ENCODE measurements around the gene KCNB1.
"Not testable (repeated sequence)": the region's sequence is repeated elsewhere in the genome, so short reads cannot be mapped to it uniquely, and the experiment has no call there.

KCNB1 gene

DNA sequence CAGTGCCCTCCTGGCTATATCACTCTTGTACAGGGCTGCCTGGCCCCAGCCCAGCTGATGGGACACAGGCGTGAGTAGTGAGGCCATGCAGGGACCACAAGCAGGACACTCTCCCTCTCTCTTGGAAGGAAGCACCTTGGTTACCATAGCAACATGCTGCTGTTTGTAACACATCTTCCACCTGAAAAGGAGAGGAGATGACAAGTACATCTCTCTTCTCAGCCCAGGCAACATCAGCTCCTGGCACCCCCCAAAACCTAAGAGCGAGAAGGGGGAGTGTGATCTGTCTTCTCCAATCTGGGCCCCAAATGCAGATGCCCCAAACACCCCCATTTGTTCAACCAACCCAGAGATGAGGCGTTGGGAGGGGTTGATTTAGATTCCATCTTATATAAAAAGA lies 49.9 kb downstream of the KCNB1 start:
- no peak for DNase-seq

DNA sequence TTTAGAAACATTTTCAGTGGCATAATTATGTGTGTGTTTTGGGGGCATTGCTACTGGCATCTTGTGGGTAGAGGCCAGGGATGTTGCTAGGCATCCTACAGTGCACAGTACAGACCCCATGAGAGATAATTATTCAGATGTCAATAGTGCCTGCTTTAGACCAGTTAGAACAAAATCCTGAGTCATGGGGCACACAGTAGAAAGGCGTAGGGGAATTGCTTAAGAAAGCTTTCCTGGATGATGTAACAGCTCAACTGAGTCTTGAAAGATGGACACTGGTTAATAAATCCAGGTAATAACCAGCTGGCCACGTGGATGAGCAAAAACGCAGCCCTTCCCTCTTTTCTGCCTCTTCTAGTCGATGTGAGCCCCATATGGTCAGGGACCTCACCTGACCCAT lies 51.1 kb downstream of the KCNB1 start:
- no peak for DNase-seq

DNA sequence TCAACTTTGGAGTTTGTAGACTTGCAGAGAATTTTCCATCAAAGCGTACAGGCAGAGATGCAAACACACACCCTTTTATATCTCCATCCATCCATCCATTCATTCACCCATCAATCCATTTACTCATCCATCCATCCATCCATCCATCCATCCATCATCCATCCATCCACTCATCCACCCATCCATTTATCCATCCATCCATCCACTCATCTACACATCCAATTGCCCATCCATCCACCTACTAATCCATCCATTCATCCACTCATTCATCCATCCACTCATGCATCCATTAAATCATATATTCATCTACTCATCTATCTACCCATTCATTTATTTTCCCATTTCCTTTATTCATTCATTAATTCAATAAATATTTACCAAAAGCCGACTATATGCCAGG lies 52.1 kb downstream of the KCNB1 start:
- no peak for DNase-seq

DNA sequence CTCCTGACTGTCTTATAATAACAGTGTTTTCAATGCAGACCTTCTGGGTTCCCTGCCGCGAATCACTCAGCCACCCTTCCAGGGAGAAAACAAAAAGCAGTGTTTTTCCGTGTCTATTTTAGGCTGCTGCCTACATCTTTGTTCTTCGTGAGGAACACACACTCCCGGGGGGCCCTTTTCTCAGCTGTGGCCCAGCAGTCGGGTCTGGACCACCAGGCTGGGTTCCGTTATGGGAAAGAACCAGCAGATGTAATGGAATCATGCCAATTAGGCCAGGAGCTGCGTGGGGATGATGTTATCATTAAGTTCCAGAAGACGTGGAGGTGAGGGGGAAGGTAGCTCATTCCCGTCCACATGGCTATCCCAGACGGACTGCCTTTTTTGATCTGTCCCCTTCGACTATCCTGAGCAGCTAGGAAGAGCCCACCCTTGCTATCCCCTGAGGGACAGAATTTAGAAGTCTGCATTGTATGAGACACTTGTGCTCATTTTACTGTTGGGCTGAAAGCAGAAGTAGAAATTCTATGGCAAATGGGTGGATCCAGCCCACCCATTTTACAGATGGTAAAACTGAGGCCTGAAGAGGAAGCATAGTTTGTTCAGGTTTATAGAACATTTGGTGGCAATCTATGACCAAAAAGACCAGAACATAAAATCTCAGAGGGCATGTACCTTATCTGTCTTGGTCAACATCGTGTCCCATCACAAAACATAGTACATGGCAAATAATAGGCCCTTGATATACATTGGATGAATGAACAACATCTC lies 54.5 kb downstream of the KCNB1 start:
- no peak for DNase-seq

DNA sequence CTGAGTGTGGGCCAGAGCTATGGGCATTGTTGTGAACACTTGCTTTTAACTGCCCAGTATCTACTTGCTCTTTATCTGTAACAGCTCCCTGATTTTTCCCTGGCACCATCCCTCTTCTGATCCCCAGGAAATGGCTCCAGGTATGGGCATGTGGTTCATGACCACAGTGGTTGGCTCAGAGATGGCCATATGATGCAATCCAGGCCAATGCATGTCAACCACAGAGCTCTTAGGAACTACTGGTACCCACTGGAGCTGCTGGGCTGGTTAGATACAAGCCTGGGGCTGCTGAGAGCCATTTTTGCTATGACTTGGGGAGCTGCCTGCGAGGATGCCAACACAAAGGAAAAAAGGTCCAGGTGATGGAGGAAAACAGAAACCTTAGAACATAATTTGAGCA lies 55.6 kb downstream of the KCNB1 start:
- no peak for DNase-seq

DNA sequence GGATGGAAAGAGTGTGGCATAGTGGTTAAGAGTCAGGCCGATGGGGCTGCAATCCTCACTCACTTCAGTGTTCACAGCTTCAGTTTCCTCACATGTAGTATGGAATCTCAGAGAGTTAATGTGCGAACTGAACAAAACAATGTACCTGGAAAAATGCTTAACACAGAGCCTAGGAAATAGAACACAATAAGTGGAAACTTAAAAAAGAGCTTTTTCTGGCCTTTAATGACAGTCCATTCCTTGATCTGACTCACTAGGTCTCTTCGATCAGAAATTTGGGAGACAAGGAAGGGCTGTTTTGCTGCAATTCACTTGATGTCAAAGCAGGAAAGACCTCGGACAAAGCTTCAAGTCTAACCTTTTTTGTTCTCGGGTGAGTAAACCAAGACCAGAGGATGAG lies 56.1 kb downstream of the KCNB1 start:
- DNase-seq = no peak

DNA sequence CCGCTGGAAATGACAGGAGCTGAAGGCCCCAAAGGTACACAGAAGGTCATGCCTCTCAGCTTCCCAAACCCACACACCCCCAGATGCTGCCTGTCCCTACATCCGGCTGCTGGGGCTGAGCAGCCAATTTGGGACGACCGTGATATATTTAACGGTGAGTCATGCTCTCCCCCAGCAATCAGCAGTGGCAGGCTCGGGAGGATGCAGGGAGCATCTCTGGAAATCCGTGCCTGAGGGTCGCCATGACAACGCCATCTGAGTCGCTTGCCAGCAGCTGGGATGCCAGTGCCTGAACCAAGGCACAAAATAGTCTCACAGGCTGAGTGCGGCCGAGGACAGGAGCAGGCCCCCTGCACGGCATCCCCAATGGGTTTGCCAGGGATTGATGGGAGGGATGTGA lies 57.9 kb downstream of the KCNB1 start:
- DNase-seq = peak; percentile 17

DNA sequence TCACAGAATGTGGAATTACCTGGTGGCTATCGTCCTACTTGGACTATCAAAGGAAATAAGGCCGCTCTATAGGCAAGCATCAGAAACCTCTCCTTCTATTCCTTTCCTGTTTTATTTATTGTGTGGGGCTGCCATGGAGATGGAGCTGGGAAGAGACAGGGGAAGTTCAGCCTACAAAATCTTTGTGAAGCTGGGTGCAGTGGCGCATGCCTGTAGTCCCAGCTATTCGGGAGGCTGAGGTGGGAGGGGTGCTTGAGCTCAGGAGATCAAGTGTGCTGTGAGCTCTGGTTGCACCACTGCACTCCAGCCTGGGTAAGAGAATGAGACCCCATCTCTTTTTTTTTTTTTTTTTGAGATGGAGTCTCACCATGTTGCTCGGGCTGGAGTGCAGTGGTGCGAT lies 60.3 kb downstream of the KCNB1 start:
- DNase-seq = no peak

DNA sequence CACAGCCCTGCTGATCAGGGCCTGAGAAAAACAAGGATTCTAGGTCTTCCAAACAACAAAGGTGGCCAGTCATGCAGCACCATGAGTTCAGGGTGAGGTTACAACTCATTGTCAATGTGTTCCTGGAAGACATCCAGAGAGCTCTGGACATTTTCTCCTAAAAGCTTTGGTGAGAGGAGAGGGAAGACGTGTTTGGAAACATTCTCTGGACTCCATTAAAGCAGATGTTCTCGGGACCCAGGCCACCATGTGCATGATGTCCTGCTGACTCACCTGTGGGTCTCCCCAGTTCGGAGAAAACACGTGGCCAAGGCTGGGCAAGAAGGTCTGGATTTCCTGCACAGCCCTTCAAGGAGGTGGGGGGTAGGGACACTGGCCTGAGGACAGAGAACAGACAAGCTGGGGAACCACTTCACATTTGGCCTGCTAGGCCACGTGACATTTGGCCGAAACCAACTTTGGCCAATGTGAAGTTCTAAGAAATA lies 61.6 kb downstream of the KCNB1 start:
- DNase-seq = no peak

DNA sequence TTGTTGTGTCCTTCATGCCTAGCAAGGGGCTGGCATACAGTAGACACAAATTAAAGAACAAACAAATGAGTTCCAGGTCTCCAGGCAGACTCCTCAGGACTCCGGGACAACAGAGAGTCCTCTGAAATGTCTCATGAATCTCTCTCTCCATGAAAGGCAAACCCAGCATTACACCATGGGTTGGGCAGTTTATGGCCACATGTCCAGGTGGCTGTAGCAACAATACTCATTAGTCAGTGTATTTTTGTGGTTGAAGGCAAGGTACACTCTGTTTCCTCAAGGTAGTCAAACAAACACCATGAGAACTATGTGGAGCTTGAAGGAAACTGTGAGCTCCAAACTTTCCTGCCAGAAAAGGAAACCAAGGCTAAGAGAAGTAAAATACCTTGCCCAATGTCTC lies 62.2 kb downstream of the KCNB1 start:
- no peak for DNase-seq

DNA sequence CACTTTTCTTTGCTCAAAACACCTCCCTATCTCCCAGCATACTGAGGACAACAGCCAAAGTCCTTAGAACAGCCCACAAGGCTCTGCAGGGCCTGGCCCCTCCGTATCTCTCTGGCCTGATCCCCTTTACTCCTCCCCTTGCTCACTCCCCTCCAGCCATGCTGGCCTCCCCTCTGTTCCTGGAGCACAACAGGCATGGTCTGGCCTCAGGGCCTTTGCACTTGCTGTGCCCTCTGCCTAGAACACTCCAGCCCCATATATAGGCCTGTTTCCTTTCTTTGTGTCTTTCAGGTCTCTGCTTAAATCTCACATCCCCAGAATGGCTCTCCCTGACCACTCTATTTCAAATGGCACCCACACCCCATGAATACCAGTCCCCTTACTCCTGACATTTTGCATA lies 62.7 kb downstream of the KCNB1 start:
- no peak for DNase-seq

DNA sequence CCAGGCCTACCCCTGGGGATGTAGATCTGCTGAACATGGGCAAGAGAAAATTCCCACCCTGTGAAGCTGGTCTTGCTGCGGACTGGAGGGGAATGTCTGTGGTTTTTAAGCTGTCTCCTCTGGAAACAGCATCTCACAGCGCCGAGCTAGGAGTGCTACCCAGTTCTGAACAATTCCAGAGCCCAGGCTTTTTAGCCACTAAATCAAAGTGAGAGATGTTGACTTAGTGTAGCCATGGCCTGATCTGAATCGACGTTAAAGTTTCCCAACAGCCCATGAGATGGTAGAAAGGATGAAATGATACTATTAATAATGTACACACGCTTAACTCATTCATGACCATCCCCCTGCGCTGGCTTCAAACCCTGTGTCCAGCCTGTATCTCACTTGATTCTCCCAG lies 63.7 kb downstream of the KCNB1 start:
- DNase-seq = no peak

DNA sequence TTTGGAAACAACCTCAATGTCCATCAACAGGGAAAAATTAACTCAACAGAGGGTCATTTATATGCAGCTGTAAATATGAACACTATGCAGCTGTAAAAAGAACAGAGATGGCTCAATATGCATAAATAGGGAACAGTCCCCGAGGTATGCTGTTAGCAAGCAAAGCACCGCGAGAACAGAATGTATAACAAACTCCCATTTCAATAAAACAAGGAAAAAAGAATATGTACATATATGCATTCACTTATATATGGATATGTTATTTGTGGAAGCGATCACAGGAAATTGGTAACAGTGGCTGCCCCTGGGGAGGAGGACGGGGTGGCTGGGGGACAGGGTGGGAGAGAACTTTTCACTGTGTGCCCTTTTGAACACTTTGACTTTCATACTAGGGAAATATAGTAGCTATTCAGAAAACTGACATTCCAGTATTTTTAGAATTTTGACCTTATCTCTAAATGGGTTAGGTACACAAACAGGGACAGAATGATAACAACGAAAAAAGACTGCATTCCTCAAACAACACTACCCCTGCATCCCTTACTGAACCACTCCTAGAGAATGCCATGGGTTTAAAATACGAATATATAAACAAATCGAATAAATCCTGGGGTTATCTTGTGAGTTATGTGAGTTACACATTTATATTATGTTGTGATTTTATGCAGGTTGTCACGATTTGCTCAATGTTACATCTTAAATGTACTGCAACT lies 64.5 kb downstream of the KCNB1 start:
- DNase-seq = no peak

DNA sequence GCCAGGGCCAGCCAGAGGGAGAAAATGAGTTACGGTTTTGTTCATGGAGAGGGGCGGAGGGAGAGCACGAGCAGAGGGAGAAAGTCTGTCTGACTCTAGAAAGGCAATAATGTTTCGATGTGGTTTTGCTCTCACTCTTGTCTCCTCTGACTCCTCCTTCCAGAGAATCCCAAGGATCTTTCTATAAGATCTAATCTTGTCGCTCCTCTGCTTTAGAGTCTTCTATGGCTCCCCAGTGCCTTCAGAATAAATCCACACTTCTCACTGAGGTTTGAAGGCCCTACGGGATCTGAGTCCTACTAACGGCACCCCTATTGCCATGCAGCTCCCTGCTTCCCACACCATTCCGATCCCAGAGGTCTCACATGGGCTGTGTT lies 66.8 kb downstream of the KCNB1 start:
- DNase-seq = no peak

DNA sequence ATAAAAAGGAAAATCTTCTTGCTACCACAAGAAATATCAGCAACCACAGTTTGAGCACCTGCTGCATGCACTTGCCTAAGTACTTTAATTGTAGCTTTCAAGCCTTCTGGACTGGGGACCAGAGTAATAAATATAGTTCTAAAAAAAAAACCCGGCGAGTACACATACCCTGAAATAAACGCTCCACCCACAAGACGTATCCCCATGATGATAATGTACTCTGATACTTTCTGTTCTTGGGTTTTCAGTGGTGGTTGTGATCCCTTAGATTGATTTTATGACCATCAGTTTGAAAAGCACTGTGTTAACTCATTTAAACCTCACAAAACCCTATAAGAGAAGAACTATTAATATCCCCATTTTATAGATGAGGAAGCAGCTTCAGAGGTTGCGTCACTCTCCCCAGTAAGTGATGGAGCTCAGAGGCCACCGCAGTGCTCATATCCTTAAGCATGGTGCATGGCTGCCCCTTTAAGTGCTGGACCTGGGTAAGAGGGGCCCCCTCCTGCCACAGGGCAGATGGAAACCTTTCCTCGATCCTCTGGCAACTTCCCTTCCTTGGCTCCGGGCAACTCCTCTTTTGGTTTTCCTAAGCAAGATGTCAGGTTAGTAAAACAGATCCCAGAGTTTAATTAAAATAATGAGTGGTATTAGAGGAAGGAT lies 67.3 kb downstream of the KCNB1 start:
- DNase-seq = no peak

DNA sequence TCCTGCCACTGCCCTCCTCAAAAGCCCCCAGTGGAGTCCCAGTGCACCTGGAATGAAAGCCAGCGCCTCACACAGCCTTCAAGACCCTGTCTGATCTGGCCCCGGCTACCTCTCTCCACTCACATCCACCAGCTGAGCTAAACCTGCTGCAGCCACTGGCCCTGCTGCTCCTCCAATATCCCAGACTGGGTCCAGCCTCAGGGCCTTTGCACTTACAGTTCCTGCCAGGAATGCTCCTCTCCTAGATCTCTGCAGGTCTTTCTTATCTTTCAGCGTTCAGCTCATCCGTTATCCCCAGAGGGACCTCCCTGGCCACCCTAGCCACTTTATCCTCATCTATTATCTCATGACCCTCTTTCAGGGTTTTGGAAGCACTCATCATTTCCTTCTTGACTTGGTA lies 68.8 kb downstream of the KCNB1 start:
- no peak for DNase-seq

DNA sequence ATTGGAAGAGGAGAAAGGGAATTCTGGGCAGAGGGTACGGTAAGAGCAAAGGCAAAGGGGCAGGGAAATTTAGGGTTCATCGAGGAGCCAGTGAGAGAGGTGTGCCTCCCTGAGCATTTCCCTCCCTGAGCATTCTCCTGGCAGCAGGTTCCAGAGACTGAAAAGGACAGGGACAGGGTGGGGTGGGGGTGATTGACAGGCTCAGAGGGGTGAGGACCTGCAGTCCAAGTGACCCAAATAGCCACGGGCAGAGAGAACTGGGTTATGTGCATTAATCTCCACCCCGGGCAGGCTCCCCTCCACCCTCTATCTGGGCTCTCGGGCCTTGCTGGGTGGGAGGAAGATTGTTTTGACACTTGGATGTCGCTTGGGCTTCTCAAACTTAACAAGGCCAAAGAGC lies 69.5 kb downstream of the KCNB1 start:
- DNase-seq = no peak

DNA sequence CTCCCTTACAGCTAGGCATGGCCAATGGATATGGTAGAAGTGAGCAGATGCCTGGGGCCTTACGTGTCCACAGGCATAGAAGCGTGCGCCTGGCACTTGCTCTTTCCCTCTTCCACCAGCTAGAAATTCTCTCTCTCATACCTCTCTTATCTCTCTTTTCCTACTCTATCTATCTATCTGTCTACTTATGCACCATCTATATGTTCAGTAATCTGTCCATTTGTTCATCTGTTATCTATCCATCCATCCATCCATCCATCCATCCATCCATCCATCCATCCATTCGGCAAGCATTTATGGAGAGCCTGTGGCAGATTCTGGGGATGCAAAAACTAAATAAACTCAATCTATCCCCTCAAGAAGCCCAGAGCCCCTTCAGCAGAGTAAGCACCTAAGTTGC lies 70.2 kb downstream of the KCNB1 start:
- no peak for DNase-seq

DNA sequence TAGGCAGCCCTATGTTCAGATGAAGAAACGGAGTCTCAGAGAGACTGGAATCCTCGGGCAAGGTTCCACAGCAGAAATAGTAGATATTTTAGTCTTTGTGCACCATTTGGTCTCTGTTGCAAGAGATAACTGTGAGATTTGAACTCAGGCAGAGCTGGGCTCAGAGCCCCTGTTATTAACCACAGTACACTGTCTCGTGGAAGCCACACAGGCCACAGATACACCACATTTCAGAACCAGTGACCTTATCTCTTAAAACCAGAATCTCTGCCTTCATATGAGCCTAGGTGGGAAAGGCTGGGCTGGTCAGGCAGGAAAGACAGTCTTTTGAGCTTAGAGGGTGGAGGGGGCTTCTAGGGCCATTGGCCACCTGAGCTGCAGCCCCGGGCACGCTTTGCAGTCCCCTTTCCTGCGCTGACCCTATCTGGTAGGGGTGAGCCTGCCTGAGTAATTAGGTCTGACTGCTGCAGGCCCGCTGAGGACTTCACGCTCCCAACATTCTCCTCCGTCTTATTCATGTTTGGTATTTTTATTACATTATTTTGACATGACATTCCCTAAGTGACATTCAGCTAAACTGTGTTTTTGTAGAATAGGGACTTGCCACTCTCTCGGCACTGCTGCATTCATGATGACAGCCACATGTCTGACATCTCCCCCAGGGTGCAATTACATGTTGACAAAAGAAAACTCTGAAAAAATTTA lies 71.1 kb downstream of the KCNB1 start:
- DNase-seq = no peak

DNA sequence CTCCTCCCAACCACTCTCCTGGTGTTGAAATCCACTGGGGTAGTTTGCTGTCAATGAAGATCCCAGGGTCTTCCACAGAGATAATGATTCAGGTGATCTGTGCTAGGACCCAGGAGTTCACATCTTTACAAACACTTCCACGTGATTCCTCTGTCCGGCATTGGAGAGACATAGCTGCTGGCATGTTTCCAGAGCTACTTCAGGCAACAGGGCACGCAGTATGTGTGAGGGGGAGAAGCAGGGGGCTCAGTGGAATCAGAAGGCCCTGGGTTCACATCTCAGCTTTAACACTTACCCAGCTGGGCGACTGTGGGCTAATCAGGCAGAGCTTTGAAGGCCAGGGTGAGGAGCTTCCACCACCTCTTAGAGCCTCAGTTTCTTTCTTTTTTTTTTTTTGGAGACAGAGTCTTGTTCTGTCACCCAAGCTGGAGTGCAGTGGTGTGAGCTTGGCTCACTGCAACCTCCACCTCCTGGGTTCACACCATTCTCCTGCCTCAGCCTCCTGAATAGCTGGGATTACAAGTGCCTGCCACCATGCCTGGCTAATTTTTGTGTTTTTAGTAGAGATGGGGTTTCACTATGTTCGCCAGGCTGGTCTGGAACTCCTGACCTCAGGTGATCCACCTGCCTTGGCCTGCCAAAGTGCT lies 72.4 kb downstream of the KCNB1 start:
- not testable (repeated sequence) for DNase-seq

DNA sequence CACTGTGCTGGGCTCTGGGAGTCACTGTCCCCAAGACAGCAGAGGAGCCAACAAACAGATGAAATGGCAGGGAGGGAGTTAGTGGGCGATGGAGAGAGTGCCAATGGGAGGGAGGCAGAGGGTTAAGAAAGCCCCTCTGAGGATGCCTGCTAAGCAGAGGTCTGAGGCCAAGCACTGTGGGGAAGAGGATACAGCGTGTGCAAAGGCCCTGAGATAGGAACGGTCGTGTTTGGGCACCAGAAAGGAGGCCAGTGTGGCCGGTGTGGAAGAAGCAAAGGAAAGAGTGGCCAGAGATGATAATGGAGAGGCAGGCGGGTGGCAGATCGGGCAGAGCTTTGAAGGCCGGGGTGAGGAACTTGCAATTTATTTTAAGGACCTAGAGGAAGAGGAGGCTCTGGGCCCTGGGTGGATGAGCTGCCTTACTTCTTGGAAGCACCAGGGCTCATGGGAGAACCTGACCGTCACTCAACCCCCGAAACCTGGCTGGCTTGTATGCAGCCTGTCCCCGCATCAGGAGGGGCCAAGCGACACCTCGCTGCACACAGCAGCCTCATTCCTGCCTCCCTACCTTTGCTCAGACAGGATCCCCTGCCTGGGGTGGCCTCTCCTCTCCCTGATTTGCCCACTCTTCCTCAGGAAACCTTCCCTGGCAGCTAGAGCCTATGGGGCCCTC lies 73.0 kb downstream of the KCNB1 start:
- DNase-seq = no peak

DNA sequence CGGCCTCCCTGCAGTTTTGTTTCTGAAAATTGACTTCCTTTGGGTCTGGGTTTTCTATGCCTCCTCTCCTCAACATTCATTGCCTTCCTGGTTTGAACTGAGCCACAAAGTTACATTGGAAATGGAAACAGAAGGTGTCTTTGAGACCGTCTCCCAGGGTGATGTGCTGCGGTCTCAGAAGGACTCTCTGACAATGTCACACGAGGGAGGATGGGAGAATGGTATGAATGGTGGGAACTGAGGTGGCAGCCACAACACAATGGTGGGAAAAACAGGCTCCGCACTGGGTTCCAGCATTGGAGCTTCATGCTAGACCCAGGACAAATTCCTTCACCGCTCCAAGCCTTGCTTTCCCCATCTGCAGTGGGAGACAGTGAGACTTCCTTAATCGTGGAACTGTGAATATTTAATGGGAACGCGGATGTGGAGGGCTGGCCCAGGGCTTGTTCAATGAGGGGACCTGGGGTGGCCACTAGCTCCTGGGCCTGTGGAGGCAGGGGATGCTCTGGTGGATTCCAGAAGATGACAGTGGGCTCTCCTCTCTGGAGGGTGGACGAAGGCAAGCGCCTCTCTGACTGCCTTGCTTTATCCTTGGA lies 73.9 kb downstream of the KCNB1 start:
- DNase-seq = no peak
